Endothelial cell of umbilical vein (primary cell): ENCODE measurements around the gene BCAR3. TPM values are rescaled to one million over a fixed set of nuclear protein-coding genes. Genes with fewer than 3 reads are reported as not detected.

Experiments used
- BruUV-seq: library from RNA; stranded (reverse); fragments of 400-500 nt; replicated peaks from 2 replicates; lab custom pipeline; 2021; lab: Mats Ljungman, UMichigan
- CTCF ChIA-PET: fragments of 300-600, 350-600 bp; sonication (Branson Sonifier 250); formaldehyde crosslinking; loops from one replicate; lab custom pipeline; 2021; ENCODE audit warnings: antibody characterized with exemption, inconsistent platforms; lab: Charles Lee
- POLR2A ChIA-PET: fragments of 300-600, 350-600 bp; sonication (Branson Sonifier 250); formaldehyde crosslinking; loops from one replicate; lab custom pipeline; 2021; ENCODE audit warnings: antibody characterized with exemption, inconsistent platforms; lab: Charles Lee
- DNase-seq: peaks from one replicate; pipeline ENCODE4 v3.0.0-alpha.2; 2011; ENCODE audit warnings: low read depth, low spot score
- FAIRE-seq: peaks from 2 replicates; lab custom pipeline; 2011; peaks lifted over from hg19 to GRCh38; lab: Jason Lieb, UNC
- H2AFZ ChIP-seq: 2 replicates; pipeline ENCODE4 v1.6.0; 2012; ENCODE audit warnings: low read depth, low read length, control low read depth, inconsistent platforms
- H3K27ac ChIP-seq: 2 replicates; pipeline ENCODE4 v1.5.1; 2011; ENCODE audit warnings: low read depth, mild to moderate bottlenecking, control low read depth, low read length, moderate library complexity; ENCODE audit not compliant: insufficient read depth
- H3K27me3 ChIP-seq, 2 experiments: 2 replicates each; pipeline versions ENCODE4 v1.6.0 to v1.6.1; 2011; ENCODE audit warnings: low read length in 2 of 2, mixed read lengths in 1 of 2; ENCODE audit not compliant: control insufficient read depth in 2 of 2, insufficient read depth in 2 of 2
- H3K36me3 ChIP-seq, 2 experiments: 2 replicates in 1 of 2; 3 replicates in 1 of 2; pipeline ENCODE4 v1.5.1; 2011; ENCODE audit warnings: low read length in 2 of 2, mild to moderate bottlenecking in 1 of 2, moderate library complexity in 1 of 2; ENCODE audit not compliant: control insufficient read depth in 2 of 2, insufficient read depth in 2 of 2; ENCODE audit errors: extremely low read depth in 1 of 2
- H3K4me1 ChIP-seq: 3 replicates; pipeline ENCODE4 v1.5.1; 2011; ENCODE audit warnings: mild to moderate bottlenecking, low read length; ENCODE audit not compliant: control insufficient read depth, insufficient read depth; ENCODE audit errors: extremely low read depth
- H3K4me2 ChIP-seq: 2 replicates; pipeline ENCODE4 v1.6.1; 2011; ENCODE audit warnings: low read length, control low read depth, mixed read lengths; ENCODE audit not compliant: insufficient read depth
- H3K4me3 ChIP-seq, 3 experiments: fragments of 200-600 bp in 1 of 3; sonication (generic), shearing (Covaris generic) in 1 of 3; replicated peaks in 1 of 3; 2 replicates each; pipeline ENCODE4 v1.5.1; 2011 to 2016; ENCODE audit warnings: control low read depth in 3 of 3, low read length in 3 of 3, mild to moderate bottlenecking in 2 of 3, inconsistent platforms in 1 of 3, low read depth in 1 of 3, moderate library complexity in 1 of 3; ENCODE audit not compliant: insufficient read depth in 1 of 3
- H3K79me2 ChIP-seq: 2 replicates; pipeline ENCODE4 v1.6.0; 2012; ENCODE audit warnings: low read length, inconsistent platforms; ENCODE audit not compliant: control insufficient read depth, insufficient read depth
- H3K9ac ChIP-seq: replicated peaks from 2 replicates; pipeline ENCODE3; 2011; ENCODE audit warnings: low read length, control low read depth; ENCODE audit not compliant: insufficient read depth; ENCODE audit errors: extremely low read depth
- H3K9me1 ChIP-seq: replicated peaks from 3 replicates; pipeline ENCODE4 v1.6.0; 2011; ENCODE audit warnings: mild to moderate bottlenecking, low read length; ENCODE audit not compliant: control insufficient read depth, insufficient read depth; ENCODE audit errors: extremely low read depth
- H3K9me3 ChIP-seq: replicated peaks from 2 replicates; pipeline ENCODE4 v1.5.1; 2012; ENCODE audit warnings: low read length, inconsistent platforms; ENCODE audit not compliant: control insufficient read depth, insufficient read depth
- H4K20me1 ChIP-seq: replicated peaks from 2 replicates; pipeline ENCODE3; 2011; ENCODE audit warnings: mild to moderate bottlenecking, low read length; ENCODE audit not compliant: control insufficient read depth, insufficient read depth; ENCODE audit errors: extremely low read depth
- EZH2 ChIP-seq: IDR thresholded peaks from 2 replicates; pipeline ENCODE4 v1.6.1; 2012; ENCODE audit warnings: borderline replicate concordance, low read depth, mild to moderate bottlenecking, moderate library complexity, low read length, inconsistent platforms; ENCODE audit not compliant: severe bottlenecking
- FOS ChIP-seq: IDR thresholded peaks from 2 replicates; pipeline ENCODE4 v1.6.1; 2011; ENCODE audit warnings: mild to moderate bottlenecking, low read length, moderate library complexity, borderline replicate concordance; ENCODE audit not compliant: insufficient read depth
- GATA2 ChIP-seq: IDR thresholded peaks from 2 replicates; pipeline ENCODE4 v1.7.0; 2011; ENCODE audit warnings: low read depth, mild to moderate bottlenecking, moderate library complexity, mixed read lengths, low read length; ENCODE audit not compliant: insufficient read length, insufficient read depth
- JUN ChIP-seq: IDR thresholded peaks from 2 replicates; pipeline ENCODE4 v1.6.1; 2011; ENCODE audit warnings: borderline replicate concordance, low read depth; ENCODE audit not compliant: insufficient read length, insufficient read depth
- MYC ChIP-seq: IDR thresholded peaks from one replicate; pipeline ENCODE4 v1.6.1; 2011; ENCODE audit warnings: mild to moderate bottlenecking, low read depth, low read length
- POLR2A ChIP-seq: IDR thresholded peaks from 2 replicates; pipeline ENCODE4 v1.6.1; 2012; ENCODE audit warnings: low read depth, mild to moderate bottlenecking, control low read depth, low read length
- dilution Hi-C: fragments of 300-500 bp; cut with MboI; formaldehyde crosslinking; loops from one replicate; pipeline ENCODE4 v1.15.0; 2019; ENCODE audit warnings: low sequenced_read_pairs; ENCODE audit not compliant: extremely low pct_ligation_motif_present
- intact Hi-C: fragments of 100-400 bp; cut with micrococcal nuclease; formaldehyde crosslinking; loops from one replicate; pipeline ENCODE4 v1.10.0; 2022
- polyA plus RNA-seq, 4 experiments: library from polyadenylated mRNA; depleted of rRNA in 3 of 4; stranded (reverse) in 3 of 4; unstranded in 1 of 4; fragments of >200 nt; gene quantifications; 2 replicates each; pipeline versions ENCODE4 v1.2.1 to v1.2.3, GENCODE V29; 2011 to 2012; ENCODE audit warnings: missing spikeins in 1 of 4
- total RNA-seq: library from RNA; stranded (reverse); gene quantifications from 2 replicates; pipeline ENCODE4 v1.2.3, GENCODE V29; 2021
- TF ChIP-seq, protein P1 (sequence below), 2 donors: IDR thresholded peaks; 1 replicate in 1 of 2; 2 replicates in 1 of 2; pipeline ENCODE4 v1.5.1; 2011; ENCODE audit warnings: low read length in 2 of 2, mild to moderate bottlenecking in 2 of 2, moderate library complexity in 2 of 2, control low read depth in 1 of 2, inconsistent platforms in 1 of 2, low read depth in 1 of 2; ENCODE audit not compliant: insufficient read depth in 1 of 2; ENCODE audit errors: extremely low read depth in 1 of 2

BCAR3 gene
- total and polyA plus RNA-seq, 2 donors (not counting 3 experiments of a cell fraction or from before 2014, with no cell fraction given) = 17.5 to 32.9 TPM

DNA sequence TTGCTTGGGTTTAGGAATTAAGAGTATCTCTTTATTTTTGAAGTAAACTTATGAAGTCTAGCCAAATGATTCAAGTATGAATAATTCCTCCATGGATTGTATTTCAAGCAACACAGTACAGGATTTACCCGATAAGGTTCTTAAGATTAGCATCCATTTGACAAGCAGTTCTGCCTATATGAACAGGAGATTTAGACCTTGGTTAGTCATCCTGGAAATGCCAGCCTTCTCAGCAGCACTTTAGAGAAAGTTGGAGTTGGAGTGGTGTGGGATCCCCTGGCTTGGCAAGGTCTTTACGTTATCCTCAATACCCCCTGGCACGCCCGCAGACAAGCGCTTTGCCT is 1.6 kb downstream of the BCAR3 start:
- no TSS peak for BruUV-seq
- peak overlapping the region; percentile 84 for H3K27ac ChIP-seq
- no peaks in the 10 kb centered on the region for H3K9me3 ChIP-seq
- peak overlapping the region; percentile 82 for H3K4me2 ChIP-seq
- H3K36me3 ChIP-seq = peaks cover 0 to 4% of the 10 kb centered on the region in 2 experiments
- peaks cover 51% of the 10 kb centered on the region for H3K4me1 ChIP-seq
- H3K4me3 ChIP-seq = peak overlapping the region; percentile 55 to 80 (median 72)
- H3K9me1 ChIP-seq = no peaks in the 10 kb centered on the region
- H3K79me2 ChIP-seq = peaks cover 70% of the 10 kb centered on the region
- POLR2A ChIA-PET = interaction anchor here (0.6 kb wide), 1 partner anchor 167 kb away, joined by 4 read pairs; no protein-coding TSS in a partner anchor
- peak; percentile 61 for FAIRE-seq
- peak overlapping the region; percentile 97 for H3K9ac ChIP-seq
- intact Hi-C loops = loop anchor here (1.0 to 5.0 kb wide), 5 partner anchors 8 to 167 kb away; no protein-coding TSS in a partner anchor
- dilution Hi-C loops = no loop called here
- no peak overlapping the region for H2AFZ ChIP-seq
- DNase-seq = peak; percentile 75
- CTCF ChIA-PET = interaction anchor here (1.0 to 5.7 kb wide), 8 partner anchors 11 to 164 kb away, joined by 3 to 122 read pairs (median 10); no protein-coding TSS in a partner anchor
- TF ChIP-seq MYC (no peak), EZH2 (no peak), GATA2 (peak; percentile 64), FOS (peak; percentile 53), POLR2A (peak; percentile 61), JUN (no peak)
- TF ChIP-seq, protein P1, sequence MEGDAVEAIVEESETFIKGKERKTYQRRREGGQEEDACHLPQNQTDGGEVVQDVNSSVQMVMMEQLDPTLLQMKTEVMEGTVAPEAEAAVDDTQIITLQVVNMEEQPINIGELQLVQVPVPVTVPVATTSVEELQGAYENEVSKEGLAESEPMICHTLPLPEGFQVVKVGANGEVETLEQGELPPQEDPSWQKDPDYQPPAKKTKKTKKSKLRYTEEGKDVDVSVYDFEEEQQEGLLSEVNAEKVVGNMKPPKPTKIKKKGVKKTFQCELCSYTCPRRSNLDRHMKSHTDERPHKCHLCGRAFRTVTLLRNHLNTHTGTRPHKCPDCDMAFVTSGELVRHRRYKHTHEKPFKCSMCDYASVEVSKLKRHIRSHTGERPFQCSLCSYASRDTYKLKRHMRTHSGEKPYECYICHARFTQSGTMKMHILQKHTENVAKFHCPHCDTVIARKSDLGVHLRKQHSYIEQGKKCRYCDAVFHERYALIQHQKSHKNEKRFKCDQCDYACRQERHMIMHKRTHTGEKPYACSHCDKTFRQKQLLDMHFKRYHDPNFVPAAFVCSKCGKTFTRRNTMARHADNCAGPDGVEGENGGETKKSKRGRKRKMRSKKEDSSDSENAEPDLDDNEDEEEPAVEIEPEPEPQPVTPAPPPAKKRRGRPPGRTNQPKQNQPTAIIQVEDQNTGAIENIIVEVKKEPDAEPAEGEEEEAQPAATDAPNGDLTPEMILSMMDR (IDR thresholded peaks at IDR 0.05; ENCODE audit: extremely low read depth in 1 of 2, insufficient read depth in 1 of 2, low read depth in 1 of 2, low read length in 2 of 2) = no peak
- H4K20me1 ChIP-seq = peaks cover 2% of the 10 kb centered on the region
- no peaks in the 10 kb centered on the region for H3K27me3 ChIP-seq
